Activated CD4-positive, alpha-beta T cell treated with anti-CD3 and anti-CD28 coated beads for 1 hour (primary cell): ENCODE results near the gene STUB1.
A peak's percentile ranks its signal among the peaks of the same experiment; 100 is the strongest.

Experiments used
- DNase-seq: peaks from one replicate; pipeline ENCODE4 v3.0.0-alpha.2; 2020

The STUB1 gene

DNA sequence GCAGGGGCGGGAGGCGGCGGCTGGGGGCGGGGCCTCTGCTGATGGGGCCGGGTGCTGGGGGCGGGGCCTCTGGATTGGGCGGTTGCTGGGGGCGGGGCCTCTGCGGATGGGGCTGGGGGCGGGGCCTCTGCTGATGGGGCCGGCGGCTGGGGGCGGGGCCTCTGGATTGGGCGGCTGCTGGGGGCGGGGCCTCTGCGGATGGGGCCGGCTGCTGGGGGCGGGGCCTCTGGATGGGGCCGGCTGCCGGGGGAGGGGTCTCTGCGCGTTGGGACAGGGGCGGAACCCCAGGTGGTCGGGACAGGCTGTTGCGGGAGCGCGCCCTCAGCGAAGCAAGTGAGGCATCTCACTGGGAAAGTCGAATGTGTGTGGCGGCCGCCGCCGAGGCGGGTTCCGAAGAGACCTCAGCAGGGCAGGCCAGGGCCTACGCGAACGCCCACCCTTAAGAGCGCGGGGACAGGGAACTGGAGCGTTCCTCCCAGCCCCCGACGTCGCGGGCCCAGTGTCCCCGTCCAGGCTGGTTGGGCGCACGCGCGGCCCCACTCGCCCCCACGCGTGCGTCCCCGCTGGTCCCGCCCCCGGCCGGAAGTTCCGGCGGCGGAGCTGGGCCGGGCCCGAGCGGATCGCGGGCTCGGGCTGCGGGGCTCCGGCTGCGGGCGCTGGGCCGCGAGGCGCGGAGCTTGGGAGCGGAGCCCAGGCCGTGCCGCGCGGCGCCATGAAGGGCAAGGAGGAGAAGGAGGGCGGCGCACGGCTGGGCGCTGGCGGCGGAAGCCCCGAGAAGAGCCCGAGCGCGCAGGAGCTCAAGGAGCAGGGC is at the start of gene STUB1:
STUB1 (plus strand) TSS at position 597 of the 811 bp plus-strand sequence; CDS start at position 713, 116 bp downstream.
- DNase-seq, result peak; percentile 82

GRCh38 chr16:630815-631405 is 49.3 kb upstream of the STUB1 start, which contains the start of gene WFIKKN1:
Gene WFIKKN1 (plus strand): TSS chr16:630985. CDS start chr16:631254, 269 bp downstream.
- DNase-seq, result no peak

GRCh38 chr16:631808-632358 is 48.3 kb upstream of the STUB1 start:
- DNase-seq, result no peak

- DNase-seq, result no peak
These were observed 47.5 kb upstream of the STUB1 start for GRCh38 chr16:632486-633335.

DNA sequence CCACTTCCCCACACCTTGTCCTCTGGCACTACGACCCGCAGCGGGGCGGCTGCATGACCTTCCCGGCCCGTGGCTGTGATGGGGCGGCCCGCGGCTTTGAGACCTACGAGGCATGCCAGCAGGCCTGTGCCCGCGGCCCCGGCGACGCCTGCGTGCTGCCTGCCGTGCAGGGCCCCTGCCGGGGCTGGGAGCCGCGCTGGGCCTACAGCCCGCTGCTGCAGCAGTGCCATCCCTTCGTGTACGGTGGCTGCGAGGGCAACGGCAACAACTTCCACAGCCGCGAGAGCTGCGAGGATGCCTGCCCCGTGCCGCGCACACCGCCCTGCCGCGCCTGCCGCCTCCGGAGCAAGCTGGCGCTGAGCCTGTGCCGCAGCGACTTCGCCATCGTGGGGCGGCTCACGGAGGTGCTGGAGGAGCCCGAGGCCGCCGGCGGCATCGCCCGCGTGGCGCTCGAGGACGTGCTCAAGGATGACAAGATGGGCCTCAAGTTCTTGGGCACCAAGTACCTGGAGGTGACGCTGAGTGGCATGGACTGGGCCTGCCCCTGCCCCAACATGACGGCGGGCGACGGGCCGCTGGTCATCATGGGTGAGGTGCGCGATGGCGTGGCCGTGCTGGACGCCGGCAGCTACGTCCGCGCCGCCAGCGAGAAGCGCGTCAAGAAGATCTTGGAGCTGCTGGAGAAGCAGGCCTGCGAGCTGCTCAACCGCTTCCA is 46.7 kb upstream of the STUB1 start:
- no peak for DNase-seq

- no peak for DNase-seq
These were observed 46.0 kb upstream of the STUB1 start for GRCh38 chr16:634051-634670.

DNA sequence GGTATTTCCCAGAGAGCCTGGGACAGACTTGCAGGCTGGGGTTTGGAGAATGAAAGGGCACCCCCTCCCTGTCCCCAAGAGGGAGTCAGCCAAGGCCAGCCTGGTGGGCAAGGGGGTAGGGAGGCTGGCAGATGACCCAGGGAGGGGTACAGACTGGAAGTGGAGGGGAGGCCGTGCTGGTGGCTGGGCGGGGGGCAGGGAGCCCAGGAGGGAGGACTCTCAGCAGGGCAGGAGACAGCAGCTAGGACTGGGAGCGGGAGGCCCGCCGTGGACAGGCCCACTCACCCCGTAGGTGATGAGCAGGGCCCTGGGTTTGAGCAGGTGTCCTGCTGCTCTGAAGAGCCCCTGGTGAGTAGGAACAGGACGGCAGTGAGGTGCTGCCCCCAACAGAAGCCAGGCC is 45.2 kb upstream of the STUB1 start:
- no peak for DNase-seq

- no peak for DNase-seq
These were observed 44.5 kb upstream of the STUB1 start for GRCh38 chr16:635573-636205.

- DNase-seq, result peak; percentile 88
These were observed 43.8 kb upstream of the STUB1 start, which contains the start of gene METTL26 for GRCh38 chr16:636206-637080. Gene METTL26 (minus strand): TSS chr16:636305. CDS start chr16:636290, 15 bp downstream.

- DNase-seq, result peak; percentile 79
These were observed 42.9 kb upstream of the STUB1 start for GRCh38 chr16:637081-638018.

DNA sequence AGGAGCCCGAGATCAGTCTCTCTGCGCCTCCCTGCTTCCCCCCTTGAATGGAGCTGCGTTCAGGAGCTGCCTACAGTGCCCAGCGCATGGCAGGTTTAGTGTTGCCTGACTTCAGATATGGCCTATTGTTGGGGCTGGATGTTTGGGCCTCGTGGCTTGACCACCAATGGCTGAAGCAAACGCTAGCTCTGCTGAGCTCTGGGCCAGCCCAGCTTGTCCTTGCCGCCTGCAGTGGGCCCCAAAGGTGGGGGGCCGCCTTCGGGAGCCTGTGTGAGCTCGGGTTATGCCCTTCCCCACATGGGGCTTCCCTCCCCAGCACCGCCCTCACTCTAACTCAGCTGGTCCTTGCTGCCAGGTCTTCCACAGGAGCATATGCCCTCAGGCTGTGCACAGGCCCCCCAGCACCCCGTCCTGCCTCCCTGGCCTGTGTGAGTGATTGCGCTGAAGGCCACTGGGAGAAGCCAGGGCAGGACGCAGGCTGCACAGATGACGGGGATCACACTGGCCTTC is 42.1 kb upstream of the STUB1 start:
- DNase-seq, result no peak

GRCh38 chr16:638836-639235 is 41.4 kb upstream of the STUB1 start:
- no peak for DNase-seq

- DNase-seq, result no peak
These were observed 39.6 kb upstream of the STUB1 start for GRCh38 chr16:640614-641013.

DNA sequence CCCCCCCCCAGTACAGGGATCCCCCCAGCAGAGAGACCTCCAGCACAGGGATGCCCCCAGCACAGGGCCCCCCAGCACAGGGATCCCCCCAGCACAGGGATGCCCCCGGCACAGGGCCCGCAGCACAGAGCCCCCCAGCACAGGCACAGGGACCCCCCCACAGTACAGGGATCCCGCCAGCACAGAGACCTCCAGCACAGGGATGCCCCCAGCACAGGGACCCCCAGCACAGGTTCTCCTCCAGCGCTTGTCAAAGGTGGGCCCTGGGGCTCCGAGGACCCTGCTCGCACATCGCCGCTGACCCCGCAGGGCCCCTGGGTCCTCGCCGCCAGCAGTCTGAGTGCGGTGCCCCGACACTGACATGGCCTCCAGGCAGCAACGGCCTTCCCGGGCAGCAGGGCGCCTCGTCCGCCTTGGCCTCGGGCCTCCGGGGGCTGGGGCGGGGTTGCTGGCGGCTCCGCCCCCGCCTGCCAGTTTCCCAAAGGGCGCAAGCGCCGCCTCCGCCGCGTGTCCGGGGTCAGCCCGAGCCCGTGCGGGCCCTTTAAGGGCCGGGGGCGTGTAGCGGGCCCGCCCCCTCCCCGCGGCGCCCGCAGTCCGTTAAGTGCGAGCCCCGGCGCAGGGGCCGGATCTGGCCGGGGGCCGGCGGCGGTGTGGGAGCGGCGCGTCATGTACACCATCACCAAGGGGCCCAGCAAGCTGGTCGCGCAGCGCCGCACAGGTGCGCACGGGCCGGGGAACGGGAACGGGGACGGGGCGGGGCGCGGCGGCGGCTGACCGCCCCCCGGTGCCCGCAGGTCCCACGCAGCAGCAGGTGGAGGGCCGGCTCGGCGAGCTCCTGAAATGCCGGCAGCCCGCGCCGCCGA is 38.7 kb upstream of the STUB1 start, which contains the start of gene MCRIP2:
MCRIP2 (plus strand) TSS at position 503 of the 863 bp plus-strand sequence; CDS start at position 667, 164 bp downstream.
- peak; percentile 38 for DNase-seq

DNA sequence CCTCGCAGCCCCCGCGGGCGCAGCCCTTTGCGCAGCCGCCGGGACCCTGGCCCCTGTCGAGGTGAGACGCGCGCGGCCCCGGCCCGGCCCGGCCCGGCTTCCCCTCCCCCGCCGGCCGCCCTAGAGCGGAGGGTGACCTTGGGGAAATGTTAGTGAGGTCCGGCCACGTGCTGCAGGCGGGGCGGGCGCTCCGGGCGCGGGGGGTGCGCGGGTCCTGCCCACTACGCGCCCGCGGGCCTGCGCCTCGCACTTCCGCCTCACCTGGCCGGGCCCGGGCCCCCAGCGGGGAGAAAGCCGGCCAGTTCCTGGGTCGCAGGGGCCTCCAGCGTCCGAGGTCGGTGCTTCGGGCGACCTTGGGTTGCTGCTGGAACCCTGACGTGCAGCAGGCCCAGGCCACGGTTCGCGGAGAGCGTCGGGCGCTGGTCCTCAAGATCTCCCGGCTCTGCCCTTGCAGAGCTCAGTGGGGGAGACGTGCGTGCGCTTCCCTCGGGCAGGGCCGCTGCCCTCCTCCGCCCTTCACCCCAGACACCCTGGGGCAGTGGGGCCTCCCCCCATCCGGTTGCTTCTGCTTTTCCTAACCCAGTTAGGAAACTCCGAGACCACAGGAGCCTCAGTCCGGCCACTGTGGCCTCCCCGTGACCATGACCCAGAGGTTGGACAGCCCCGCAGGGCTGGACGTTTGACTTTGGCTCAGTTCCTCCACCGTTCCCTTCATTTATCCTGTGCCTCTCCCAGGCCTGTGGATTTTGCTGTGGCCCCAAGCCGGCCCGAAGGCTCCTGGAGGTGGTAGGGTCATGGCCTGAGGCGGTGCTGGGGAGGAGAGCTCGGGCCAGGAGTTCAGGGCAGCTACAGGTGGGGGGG is 37.8 kb upstream of the STUB1 start:
- no peak for DNase-seq

GRCh38 chr16:643050-643368 is 37.2 kb upstream of the STUB1 start:
- DNase-seq, result no peak

GRCh38 chr16:644556-644955 is 35.7 kb upstream of the STUB1 start:
- no peak for DNase-seq
